PC-9 (cell line): ENCODE data around the gene MECP2.

Source experiments
- EZH2 ChIP-seq: fragments of 200-600 bp; sonication (generic); IDR thresholded peaks from 2 replicates; pipeline ENCODE4 v1.8.0; 2017; ENCODE audit warnings: antibody characterized with exemption, low read depth
- TF ChIP-seq, protein P1 (sequence below): fragments of 200-600 bp; sonication (generic); conservative IDR thresholded peaks from 2 replicates; pipeline ENCODE4 v1.6.1; 2017; ENCODE audit warnings: mixed run types, antibody characterized with exemption, mild to moderate bottlenecking, moderate library complexity

DNA sequence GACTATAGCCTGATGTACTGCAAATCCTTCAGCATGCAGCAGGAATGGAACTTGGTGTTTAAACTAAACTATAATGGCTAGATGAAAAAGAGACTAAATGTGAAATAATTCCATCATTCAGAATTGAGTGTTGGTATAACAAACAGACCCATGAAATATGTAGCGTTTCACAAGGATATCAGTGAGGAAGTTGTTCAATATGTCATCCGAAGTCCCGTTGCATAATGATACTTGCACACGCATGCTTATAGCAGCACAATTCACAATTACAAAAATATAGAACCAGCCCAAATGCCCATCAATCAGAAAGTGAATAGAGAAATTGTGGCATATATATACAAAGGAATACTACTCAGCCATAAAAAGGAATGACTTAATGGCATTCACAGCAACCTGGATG lies 20.4 kb downstream of the MECP2 start:
- TF ChIP-seq, protein P1, sequence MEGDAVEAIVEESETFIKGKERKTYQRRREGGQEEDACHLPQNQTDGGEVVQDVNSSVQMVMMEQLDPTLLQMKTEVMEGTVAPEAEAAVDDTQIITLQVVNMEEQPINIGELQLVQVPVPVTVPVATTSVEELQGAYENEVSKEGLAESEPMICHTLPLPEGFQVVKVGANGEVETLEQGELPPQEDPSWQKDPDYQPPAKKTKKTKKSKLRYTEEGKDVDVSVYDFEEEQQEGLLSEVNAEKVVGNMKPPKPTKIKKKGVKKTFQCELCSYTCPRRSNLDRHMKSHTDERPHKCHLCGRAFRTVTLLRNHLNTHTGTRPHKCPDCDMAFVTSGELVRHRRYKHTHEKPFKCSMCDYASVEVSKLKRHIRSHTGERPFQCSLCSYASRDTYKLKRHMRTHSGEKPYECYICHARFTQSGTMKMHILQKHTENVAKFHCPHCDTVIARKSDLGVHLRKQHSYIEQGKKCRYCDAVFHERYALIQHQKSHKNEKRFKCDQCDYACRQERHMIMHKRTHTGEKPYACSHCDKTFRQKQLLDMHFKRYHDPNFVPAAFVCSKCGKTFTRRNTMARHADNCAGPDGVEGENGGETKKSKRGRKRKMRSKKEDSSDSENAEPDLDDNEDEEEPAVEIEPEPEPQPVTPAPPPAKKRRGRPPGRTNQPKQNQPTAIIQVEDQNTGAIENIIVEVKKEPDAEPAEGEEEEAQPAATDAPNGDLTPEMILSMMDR = no peak
- no peak for TF ChIP-seq EZH2
